ENCODE measurements around the gene CLEC9A. TPM values are rescaled to one million over a fixed set of nuclear protein-coding genes. Genes with fewer than 3 reads are reported as not detected.

Gene CLEC9A
- total RNA-seq, 1 donor from 2014 or later: not detected

DNA sequence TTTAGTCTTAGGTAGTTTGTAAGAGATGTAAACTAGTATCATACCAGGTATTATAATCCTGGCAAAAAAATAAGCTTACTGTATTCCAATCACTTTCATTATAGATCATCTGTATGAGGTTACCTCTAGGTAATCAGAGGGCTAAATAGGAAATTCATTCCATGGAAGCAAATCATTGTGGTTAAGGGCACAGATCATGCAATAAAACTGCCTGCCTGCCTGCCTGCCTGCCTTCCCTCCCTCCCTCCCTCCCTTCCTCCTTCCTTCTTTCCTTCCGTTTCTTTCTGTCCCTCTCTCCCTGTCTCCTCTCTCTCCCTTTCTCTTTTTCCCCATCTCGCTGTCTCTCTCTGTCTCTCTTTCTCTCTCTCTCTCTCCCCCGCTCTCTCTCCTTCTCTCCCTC lies 3.2 kb upstream of the CLEC9A start:
- H3K4me3 ChIP-seq (ENCODE audit: low read depth, low read length): no peak overlapping the region
- H3K27me3 ChIP-seq (ENCODE audit: control insufficient read depth, insufficient read depth, low read length): no peaks in the 10 kb centered on the region
- H3K36me3 ChIP-seq (ENCODE audit: control insufficient read depth, insufficient read depth, low read length): no peaks in the 10 kb centered on the region
- TF ChIP-seq CTCF (IDR thresholded peaks at IDR 0.05; ENCODE audit: insufficient read depth, low read length, poor library complexity, severe bottlenecking): no peak
- no peak for DNase-seq (ENCODE audit: low read depth)

DNA sequence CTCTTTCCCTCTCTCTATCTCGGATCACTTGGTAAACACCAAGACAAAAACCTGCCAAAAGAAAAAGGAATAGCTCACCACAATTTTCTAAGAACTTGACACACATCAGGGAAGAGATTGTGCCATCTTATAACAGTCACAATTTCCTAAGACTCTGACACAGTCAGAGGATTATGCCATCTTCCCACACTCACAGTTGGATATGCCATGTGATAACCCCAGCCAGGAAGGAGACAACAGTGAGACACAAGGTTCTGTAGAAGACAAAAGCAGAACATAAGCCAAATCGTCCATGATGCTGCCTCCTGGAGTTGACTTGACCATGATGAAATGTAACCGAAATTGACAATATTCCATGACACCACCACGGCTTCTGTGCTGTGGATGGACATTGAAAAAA lies 2.8 kb upstream of the CLEC9A start:
- no peak overlapping the region for H3K4me3 ChIP-seq (ENCODE audit: low read depth, low read length)
- H3K36me3 ChIP-seq (ENCODE audit: control insufficient read depth, insufficient read depth, low read length): no peaks in the 10 kb centered on the region
- no peak for TF ChIP-seq CTCF (IDR thresholded peaks at IDR 0.05; ENCODE audit: insufficient read depth, low read length, poor library complexity, severe bottlenecking)
- no peaks in the 10 kb centered on the region for H3K27me3 ChIP-seq (ENCODE audit: control insufficient read depth, insufficient read depth, low read length)
- no peak for DNase-seq (ENCODE audit: low read depth)

DNA sequence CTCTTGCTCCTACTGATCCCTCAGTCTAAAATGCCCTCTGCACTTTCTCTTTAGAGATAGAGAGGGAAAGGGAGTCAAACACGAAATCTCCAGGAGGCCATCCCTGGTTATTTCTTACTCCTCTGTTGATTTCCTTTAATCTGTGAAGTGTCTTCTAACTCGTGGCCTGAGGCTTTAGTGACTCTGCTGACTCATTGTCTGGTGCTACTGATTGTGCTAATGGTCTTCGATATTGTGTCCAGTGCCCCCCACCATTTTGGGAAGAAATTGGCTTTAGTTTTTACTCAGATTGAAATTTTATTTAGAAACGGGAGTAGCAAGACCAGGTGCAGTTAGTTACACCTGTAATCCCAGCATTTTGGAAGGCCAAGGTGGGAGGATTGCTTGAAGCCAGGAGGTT lies 839 bp downstream of the CLEC9A start:
- TF ChIP-seq CTCF (IDR thresholded peaks at IDR 0.05; ENCODE audit: insufficient read depth, low read length, poor library complexity, severe bottlenecking): no peak
- H3K36me3 ChIP-seq (ENCODE audit: control insufficient read depth, insufficient read depth, low read length): no peaks in the 10 kb centered on the region
- no peaks in the 10 kb centered on the region for H3K27me3 ChIP-seq (ENCODE audit: control insufficient read depth, insufficient read depth, low read length)
- DNase-seq (ENCODE audit: low read depth): no peak
- H3K4me3 ChIP-seq (ENCODE audit: low read depth, low read length): no peak overlapping the region

- peak; percentile 5 for DNase-seq (ENCODE audit: low read depth)
- no peaks in the 10 kb centered on the region for H3K36me3 ChIP-seq (ENCODE audit: control insufficient read depth, insufficient read depth, low read length)
- H3K4me3 ChIP-seq (ENCODE audit: low read depth, low read length): no peak overlapping the region
- H3K27me3 ChIP-seq (ENCODE audit: control insufficient read depth, insufficient read depth, low read length): no peaks in the 10 kb centered on the region
- no peak for TF ChIP-seq CTCF (IDR thresholded peaks at IDR 0.05; ENCODE audit: insufficient read depth, low read length, poor library complexity, severe bottlenecking)
These were observed 1.3 kb downstream of the CLEC9A start for GRCh38 chr12:10031771-10032175.

GRCh38 chr12:10033783-10034545 lies 3.5 kb downstream of the CLEC9A start:
- Histone ChIP-seq H3K27me3 (ENCODE audit: control insufficient read depth, insufficient read depth, low read length) (no peaks in the 10 kb centered on the region), H3K36me3 (ENCODE audit: control insufficient read depth, insufficient read depth, low read length) (no peaks in the 10 kb centered on the region), H3K4me3 (ENCODE audit: low read depth, low read length) (no peak overlapping the region)
- no peak for DNase-seq (ENCODE audit: low read depth)
- peak; percentile 18 for TF ChIP-seq CTCF (IDR thresholded peaks at IDR 0.05; ENCODE audit: insufficient read depth, low read length, poor library complexity, severe bottlenecking)

DNA sequence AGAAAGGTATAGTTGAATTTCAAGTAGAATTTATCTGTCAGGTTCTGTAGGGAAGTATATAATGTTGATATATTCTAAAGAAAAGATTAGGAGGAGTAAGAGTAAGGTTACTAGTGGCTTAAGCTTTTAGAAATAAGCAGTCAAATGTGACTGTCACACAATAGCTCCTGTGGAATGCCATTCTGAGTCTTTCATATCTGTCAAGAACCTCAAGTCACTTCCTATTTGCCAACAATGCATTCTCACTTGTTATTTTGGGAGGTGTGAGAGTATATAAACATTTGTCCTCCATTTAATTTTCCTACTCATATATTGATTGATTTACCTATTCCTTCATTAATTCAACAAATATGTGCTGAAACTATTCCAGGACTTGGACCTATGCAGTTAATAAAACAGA lies 11.7 kb downstream of the CLEC9A start:
- Histone ChIP-seq H3K27me3 (ENCODE audit: control insufficient read depth, insufficient read depth, low read length) (no peaks in the 10 kb centered on the region), H3K4me3 (ENCODE audit: low read depth, low read length) (no peak overlapping the region), H3K36me3 (ENCODE audit: control insufficient read depth, insufficient read depth, low read length) (no peaks in the 10 kb centered on the region)
- TF ChIP-seq CTCF (IDR thresholded peaks at IDR 0.05; ENCODE audit: insufficient read depth, low read length, poor library complexity, severe bottlenecking): no peak
- no peak for DNase-seq (ENCODE audit: low read depth)

All from kidney epithelial cell (primary cell).